Vagina (tissue), 2 donors: Measurements from ENCODE around the gene SLC9A1.
"Not testable (repeated sequence)": the region's sequence is repeated elsewhere in the genome, so short reads cannot be mapped to it uniquely, and the experiment has no call there.

Experiments
- POLR2A ChIP-seq, 2 donors: fragments of 450-650 bp; IDR thresholded peaks; one replicate each; pipeline ENCODE4 v1.6.1; 2017; ENCODE audit warnings: antibody characterized with exemption in 2 of 2, mild to moderate bottlenecking in 2 of 2, moderate library complexity in 2 of 2
- POLR2AphosphoS5 ChIP-seq, 2 donors: sonication (generic); formaldehyde crosslinking; IDR thresholded peaks; one replicate each; pipeline ENCODE4 v1.9.0; 2017; ENCODE audit warnings: antibody characterized with exemption in 2 of 2, mild to moderate bottlenecking in 2 of 2, low read depth in 1 of 2; ENCODE audit not compliant: insufficient read depth in 1 of 2

GRCh38 chr1:27184665-27185064 is 29.7 kb upstream of the SLC9A1 start:
- TF ChIP-seq POLR2AphosphoS5 (IDR thresholded peaks at IDR 0.05; ENCODE audit: insufficient read depth in 1 of 2, low read depth in 1 of 2); POLR2A (IDR thresholded peaks at IDR 0.05): not testable (repeated sequence)
